ENCODE measurements around the gene AMPD3. TPM values are rescaled to one million over a fixed set of nuclear protein-coding genes. Genes with fewer than 3 reads are reported as not detected.

Gene AMPD3
- total and polyA plus RNA-seq, 2 donors (not counting 3 experiments of a cell fraction or from before 2014, with no cell fraction given), result 1.4 to 2.5 TPM

- H3K4me2 ChIP-seq (ENCODE audit: insufficient read depth, low read length), result no peak overlapping the region
- no peaks in the 10 kb centered on the region for H3K36me3 ChIP-seq (ENCODE audit: control insufficient read depth in 2 of 2, extremely low read depth in 1 of 2, insufficient read depth in 2 of 2, low read length in 2 of 2)
- no peaks in the 10 kb centered on the region for H3K27me3 ChIP-seq (ENCODE audit: control insufficient read depth in 2 of 2, insufficient read depth in 2 of 2, low read length in 2 of 2)
- intact Hi-C loops (cut with micrococcal nuclease), result no loop called here
- H3K4me3 ChIP-seq (replicated peaks in 1 of 3; ENCODE audit: insufficient read depth in 1 of 3, low read depth in 1 of 3, low read length in 3 of 3), result no peak overlapping the region
- H3K4me1 ChIP-seq (ENCODE audit: control insufficient read depth, extremely low read depth, insufficient read depth, low read length), result no peaks in the 10 kb centered on the region
- BruUV-seq (replicated peaks), result no TSS peak
- no peak overlapping the region for H2AFZ ChIP-seq (ENCODE audit: low read depth, low read length)
- H3K9ac ChIP-seq (replicated peaks; ENCODE audit: extremely low read depth, insufficient read depth, low read length), result no peak overlapping the region
- CTCF ChIA-PET, result no interaction called here
- H3K79me2 ChIP-seq (ENCODE audit: control insufficient read depth, insufficient read depth, low read length), result no peaks in the 10 kb centered on the region
- H3K9me1 ChIP-seq (replicated peaks; ENCODE audit: control insufficient read depth, extremely low read depth, insufficient read depth, low read length), result no peaks in the 10 kb centered on the region
- POLR2A ChIA-PET, result no interaction called here
- DNase-seq (ENCODE audit: low read depth, low spot score), result no peak
- no peaks in the 10 kb centered on the region for H3K9me3 ChIP-seq (replicated peaks; ENCODE audit: control insufficient read depth, insufficient read depth, low read length)
- no peak for FAIRE-seq
- TF ChIP-seq GATA2 (IDR thresholded peaks at IDR 0.05; ENCODE audit: insufficient read depth, insufficient read length, low read depth, low read length) (no peak), JUN (IDR thresholded peaks at IDR 0.05; ENCODE audit: borderline replicate concordance, insufficient read depth, insufficient read length, low read depth) (no peak), POLR2A (IDR thresholded peaks at IDR 0.05; ENCODE audit: low read depth, low read length) (no peak), EZH2 (IDR thresholded peaks at IDR 0.05; ENCODE audit: borderline replicate concordance, low read depth, low read length, severe bottlenecking) (no peak), FOS (IDR thresholded peaks at IDR 0.05; ENCODE audit: borderline replicate concordance, insufficient read depth, low read length) (no peak), MYC (IDR thresholded peaks at IDR 0.05; ENCODE audit: low read depth, low read length) (no peak), POLR2AphosphoS5 (IDR thresholded peaks at IDR 0.05; ENCODE audit: insufficient read depth, low read depth, low read length) (no peak), MAX (IDR thresholded peaks at IDR 0.05; ENCODE audit: insufficient read depth, insufficient read length) (no peak)
- TF ChIP-seq, protein P1, sequence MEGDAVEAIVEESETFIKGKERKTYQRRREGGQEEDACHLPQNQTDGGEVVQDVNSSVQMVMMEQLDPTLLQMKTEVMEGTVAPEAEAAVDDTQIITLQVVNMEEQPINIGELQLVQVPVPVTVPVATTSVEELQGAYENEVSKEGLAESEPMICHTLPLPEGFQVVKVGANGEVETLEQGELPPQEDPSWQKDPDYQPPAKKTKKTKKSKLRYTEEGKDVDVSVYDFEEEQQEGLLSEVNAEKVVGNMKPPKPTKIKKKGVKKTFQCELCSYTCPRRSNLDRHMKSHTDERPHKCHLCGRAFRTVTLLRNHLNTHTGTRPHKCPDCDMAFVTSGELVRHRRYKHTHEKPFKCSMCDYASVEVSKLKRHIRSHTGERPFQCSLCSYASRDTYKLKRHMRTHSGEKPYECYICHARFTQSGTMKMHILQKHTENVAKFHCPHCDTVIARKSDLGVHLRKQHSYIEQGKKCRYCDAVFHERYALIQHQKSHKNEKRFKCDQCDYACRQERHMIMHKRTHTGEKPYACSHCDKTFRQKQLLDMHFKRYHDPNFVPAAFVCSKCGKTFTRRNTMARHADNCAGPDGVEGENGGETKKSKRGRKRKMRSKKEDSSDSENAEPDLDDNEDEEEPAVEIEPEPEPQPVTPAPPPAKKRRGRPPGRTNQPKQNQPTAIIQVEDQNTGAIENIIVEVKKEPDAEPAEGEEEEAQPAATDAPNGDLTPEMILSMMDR (IDR thresholded peaks at IDR 0.05; ENCODE audit: extremely low read depth in 1 of 2, insufficient read depth in 1 of 2, low read depth in 1 of 2, low read length in 2 of 2), result no peak
- H4K20me1 ChIP-seq (replicated peaks; ENCODE audit: control insufficient read depth, extremely low read depth, insufficient read depth, low read length), result no peaks in the 10 kb centered on the region
- H3K27ac ChIP-seq (ENCODE audit: insufficient read depth, low read depth, low read length), result no peak overlapping the region
- dilution Hi-C loops (cut with MboI; ENCODE audit: extremely low pct_ligation_motif_present, low sequenced_read_pairs), result no loop called here
These were observed 18.3 kb downstream of the AMPD3 start for GRCh38 chr11:10473371-10473770.

Measured in endothelial cell of umbilical vein (primary cell).